OCI-LY7 (cell line): ENCODE data around the gene C1orf198. TPM values are rescaled to one million over a fixed set of nuclear protein-coding genes. Genes with fewer than 3 reads are reported as not detected.

ENCODE experiments used
- BruUV-seq: library from RNA; stranded (reverse); fragments of 400-500 nt; replicated peaks from 2 replicates; lab custom pipeline; 2021; lab: Mats Ljungman, UMichigan
- CTCF ChIA-PET: fragments of 300-600 bp; sonication (Branson Sonifier 250); formaldehyde crosslinking; loops from one replicate; lab custom pipeline; 2022; ENCODE audit warnings: antibody characterized with exemption; ENCODE audit not compliant: unreplicated experiment; lab: Charles Lee
- POLR2A ChIA-PET: fragments of 300-600 bp; sonication (Branson Sonifier 250); formaldehyde crosslinking; loops from one replicate; lab custom pipeline; 2022; ENCODE audit warnings: antibody characterized with exemption; lab: Charles Lee
- DNase-seq: peaks from one replicate; pipeline ENCODE4 v3.0.0-alpha.2; 2015; ENCODE audit warnings: low spot score
- H2AFZ ChIP-seq: fragments of 200-600 bp; sonication (generic), shearing (Covaris generic); 2 replicates; pipeline ENCODE4 v1.6.1; 2014; ENCODE audit warnings: mild to moderate bottlenecking, antibody characterized with exemption, low read length, moderate library complexity
- H3K27ac ChIP-seq: fragments of 200-600 bp; sonication (generic); 2 replicates; pipeline ENCODE4 v1.5.1; 2014; ENCODE audit warnings: mixed run types, low read depth, mild to moderate bottlenecking, moderate library complexity, low read length, inconsistent platforms; ENCODE audit not compliant: poor library complexity, severe bottlenecking
- H3K36me3 ChIP-seq: fragments of 200-600 bp; sonication (generic); 2 replicates; pipeline ENCODE4 v1.6.1; 2014; ENCODE audit warnings: mild to moderate bottlenecking, antibody characterized with exemption, low read length, moderate library complexity, mixed read lengths; ENCODE audit not compliant: insufficient read depth
- H3K4me1 ChIP-seq: fragments of 200-600 bp; sonication (generic); 2 replicates; pipeline ENCODE4 v1.5.1; 2014; ENCODE audit warnings: mild to moderate bottlenecking, low read length; ENCODE audit not compliant: insufficient read depth, poor library complexity, severe bottlenecking
- H3K4me2 ChIP-seq: fragments of 200-600 bp; sonication (generic); 2 replicates; pipeline ENCODE4 v1.6.1; 2014; ENCODE audit warnings: mild to moderate bottlenecking, low read length
- H3K4me3 ChIP-seq: fragments of 200-600 bp; sonication (generic); 2 replicates; pipeline ENCODE4 v1.5.1; 2014; ENCODE audit warnings: mild to moderate bottlenecking, low read depth, low read length; ENCODE audit not compliant: poor library complexity, severe bottlenecking
- H3K79me2 ChIP-seq: fragments of 200-600 bp; sonication (generic); 2 replicates; pipeline ENCODE4 v1.6.1; 2016; ENCODE audit warnings: low read depth, mild to moderate bottlenecking, low read length, moderate library complexity, mixed read lengths; ENCODE audit not compliant: insufficient read depth
- H3K9me2 ChIP-seq: fragments of 200-600 bp; sonication (generic); 2 replicates; pipeline ENCODE4 v1.6.1; 2016; ENCODE audit warnings: mild to moderate bottlenecking, low read length, mixed read lengths; ENCODE audit not compliant: insufficient read depth
- H3K9me3 ChIP-seq: fragments of 200-600 bp; sonication (generic); 2 replicates; pipeline ENCODE4 v1.6.1; 2014; ENCODE audit warnings: mild to moderate bottlenecking, mixed run types, low read length, mixed read lengths
- H4K20me1 ChIP-seq: fragments of 200-600 bp; sonication (generic); 2 replicates; pipeline ENCODE4 v1.6.1; 2014; ENCODE audit warnings: mild to moderate bottlenecking, antibody characterized with exemption, low read length, moderate library complexity, mixed read lengths; ENCODE audit not compliant: insufficient read depth
- EZH2phosphoT487 ChIP-seq: fragments of 200-600 bp; sonication (generic); IDR thresholded peaks from 2 replicates; pipeline ENCODE4 v1.6.1; 2018; ENCODE audit warnings: low read depth, borderline replicate concordance, mild to moderate bottlenecking, mixed run types, antibody characterized with exemption, low read length, moderate library complexity, mixed read lengths
- intact Hi-C: fragments of 100-400 bp; cut with micrococcal nuclease; formaldehyde crosslinking; loops from one replicate; pipeline ENCODE4 v1.10.0; 2022; ENCODE audit not compliant: unreplicated experiment
- total RNA-seq, 2 experiments: library from RNA; depleted of rRNA in 1 of 2; stranded (reverse); fragments of >200 nt in 1 of 2; shearing (Covaris generic) in 1 of 2; gene quantifications; 2 replicates each; pipeline ENCODE4 v1.2.3, GENCODE V29; 2014 to 2022
- TF ChIP-seq, protein P1 (sequence below): fragments of 200-600 bp; sonication (generic); conservative IDR thresholded peaks from 2 replicates; pipeline ENCODE4 v1.5.1; 2014; ENCODE audit warnings: mild to moderate bottlenecking, antibody characterized with exemption, low read length, moderate library complexity, mixed read lengths

C1orf198 gene
- total RNA-seq, 2 experiments from 2014 or later = 5.7 to 6.5 TPM

DNA sequence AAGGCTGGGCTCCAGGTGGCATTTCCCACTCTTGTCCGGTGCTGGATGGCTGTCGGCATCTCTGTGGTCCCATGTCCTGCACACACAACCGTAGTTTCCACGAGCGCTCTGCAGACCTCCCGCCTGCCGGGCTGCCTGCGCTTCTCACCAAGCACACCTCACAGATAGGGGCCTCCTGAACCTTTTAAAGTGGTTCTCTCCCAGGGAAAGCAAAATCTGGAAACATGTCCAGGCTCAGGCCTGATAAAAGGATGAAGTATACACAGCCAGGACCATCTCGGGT, 74.9 kb downstream of the C1orf198 start:
- Histone ChIP-seq H3K27ac (no peak overlapping the region), H2AFZ (no peak overlapping the region), H3K9me2 (no peaks in the 10 kb centered on the region), H4K20me1 (no peaks in the 10 kb centered on the region), H3K9me3 (no peaks in the 10 kb centered on the region), H3K79me2 (no peaks in the 10 kb centered on the region), H3K4me1 (no peaks in the 10 kb centered on the region), H3K4me3 (no peak overlapping the region), H3K36me3 (no peaks in the 10 kb centered on the region), H3K4me2 (no peak overlapping the region)
- BruUV-seq = no TSS peak
- TF ChIP-seq, protein P1, sequence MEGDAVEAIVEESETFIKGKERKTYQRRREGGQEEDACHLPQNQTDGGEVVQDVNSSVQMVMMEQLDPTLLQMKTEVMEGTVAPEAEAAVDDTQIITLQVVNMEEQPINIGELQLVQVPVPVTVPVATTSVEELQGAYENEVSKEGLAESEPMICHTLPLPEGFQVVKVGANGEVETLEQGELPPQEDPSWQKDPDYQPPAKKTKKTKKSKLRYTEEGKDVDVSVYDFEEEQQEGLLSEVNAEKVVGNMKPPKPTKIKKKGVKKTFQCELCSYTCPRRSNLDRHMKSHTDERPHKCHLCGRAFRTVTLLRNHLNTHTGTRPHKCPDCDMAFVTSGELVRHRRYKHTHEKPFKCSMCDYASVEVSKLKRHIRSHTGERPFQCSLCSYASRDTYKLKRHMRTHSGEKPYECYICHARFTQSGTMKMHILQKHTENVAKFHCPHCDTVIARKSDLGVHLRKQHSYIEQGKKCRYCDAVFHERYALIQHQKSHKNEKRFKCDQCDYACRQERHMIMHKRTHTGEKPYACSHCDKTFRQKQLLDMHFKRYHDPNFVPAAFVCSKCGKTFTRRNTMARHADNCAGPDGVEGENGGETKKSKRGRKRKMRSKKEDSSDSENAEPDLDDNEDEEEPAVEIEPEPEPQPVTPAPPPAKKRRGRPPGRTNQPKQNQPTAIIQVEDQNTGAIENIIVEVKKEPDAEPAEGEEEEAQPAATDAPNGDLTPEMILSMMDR = no peak
- no peak for TF ChIP-seq EZH2phosphoT487
- ChIA-PET POLR2A (no interaction called here), CTCF (no interaction called here)
- no peak for DNase-seq
- intact Hi-C loops = no loop called here

DNA sequence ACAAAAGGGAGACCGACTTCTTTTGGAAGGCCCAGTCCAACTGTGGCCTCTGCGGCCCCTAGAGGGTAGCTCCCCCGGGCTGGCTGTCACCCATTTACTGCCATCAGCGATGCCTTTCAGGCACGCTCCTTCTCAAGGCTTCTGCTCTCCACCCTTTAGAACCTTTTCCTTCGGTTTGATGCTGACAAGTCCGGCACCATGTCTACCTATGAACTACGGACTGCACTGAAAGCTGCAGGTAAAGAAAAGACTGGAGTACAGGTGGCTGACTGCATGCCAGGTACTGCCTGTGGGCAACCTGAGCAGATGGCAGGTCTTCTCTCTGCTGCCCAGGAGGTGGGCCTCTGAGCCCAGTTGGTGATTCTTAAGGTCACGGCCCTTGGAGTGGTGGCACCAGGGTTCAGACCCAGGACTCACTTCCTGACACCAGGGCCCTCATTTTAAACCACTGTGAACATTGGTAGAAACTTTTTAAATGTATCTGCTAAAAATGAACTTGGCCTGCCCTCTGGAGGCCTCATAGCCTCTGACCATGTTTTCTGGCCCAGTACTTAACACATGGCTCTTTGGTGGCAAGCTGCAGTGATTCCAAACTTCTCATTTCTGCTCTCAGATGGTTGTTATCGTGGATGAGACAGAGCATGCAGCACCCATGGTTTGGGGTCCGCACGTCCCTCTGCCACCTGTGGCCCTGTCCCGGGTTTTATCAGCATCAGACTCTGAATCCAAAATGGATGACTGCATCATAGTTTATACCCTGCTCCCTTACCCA, 75.4 kb downstream of the C1orf198 start:
- Histone ChIP-seq H3K9me2 (no peaks in the 10 kb centered on the region), H2AFZ (no peak overlapping the region), H3K36me3 (no peaks in the 10 kb centered on the region), H3K9me3 (no peaks in the 10 kb centered on the region), H3K4me3 (no peak overlapping the region), H3K4me1 (no peaks in the 10 kb centered on the region), H3K79me2 (no peaks in the 10 kb centered on the region), H4K20me1 (no peaks in the 10 kb centered on the region), H3K4me2 (no peak overlapping the region), H3K27ac (no peak overlapping the region)
- intact Hi-C loops = no loop called here
- BruUV-seq = no TSS peak
- POLR2A ChIA-PET = no interaction called here
- no peak for DNase-seq
- CTCF ChIA-PET = interaction anchor here (0.7 kb wide), 1 partner anchor 1823 kb away, joined by 3 read pairs; no protein-coding TSS in a partner anchor
- no peak for TF ChIP-seq EZH2phosphoT487
- TF ChIP-seq, protein P1 = no peak

GRCh38 chr1:230791986-230792564, 76.2 kb downstream of the C1orf198 start:
- CTCF ChIA-PET = interaction anchor here (0.7 kb wide), 1 partner anchor 1824 kb away, joined by 3 read pairs; no protein-coding TSS in a partner anchor
- intact Hi-C loops = no loop called here

More at GRCh38 chr1:230791986-230792564, 76.2 kb downstream of the C1orf198 start:
- Histone ChIP-seq H3K4me1 (no peaks in the 10 kb centered on the region), H3K9me2 (no peaks in the 10 kb centered on the region), H4K20me1 (no peaks in the 10 kb centered on the region), H3K9me3 (no peaks in the 10 kb centered on the region), H2AFZ (no peak overlapping the region), H3K79me2 (no peaks in the 10 kb centered on the region), H3K27ac (no peak overlapping the region), H3K4me3 (no peak overlapping the region), H3K4me2 (no peak overlapping the region), H3K36me3 (no peaks in the 10 kb centered on the region)
- BruUV-seq = no TSS peak
- no peak for DNase-seq
- POLR2A ChIA-PET = no interaction called here
- no peak for TF ChIP-seq EZH2phosphoT487
- TF ChIP-seq, protein P1 = no peak
